Right atrium auricular region (tissue), 2 donors: ENCODE data around the gene SPAG5. TPM values are rescaled to one million over a fixed set of nuclear protein-coding genes. Genes with fewer than 3 reads are reported as not detected.

Experiments used
- DNase-seq: peaks from one replicate; pipeline ENCODE4 v3.0.0-alpha.2; 2019; ENCODE audit warnings: low spot score
- H3K27ac ChIP-seq, 2 donors: fragments of 200-600 bp; sonication (generic); 1 replicate in 1 of 2; 2 replicates in 1 of 2; pipeline ENCODE4 v1.5.1; 2016 to 2019
- H3K27me3 ChIP-seq, 2 donors: fragments of 200-600 bp; sonication (generic); one replicate each; pipeline versions ENCODE4 v1.5.1 to v1.6.0; 2017 to 2019
- H3K36me3 ChIP-seq: fragments of 200-600 bp; sonication (generic); one replicate; pipeline ENCODE4 v1.5.1; 2016
- H3K4me1 ChIP-seq, 2 donors: fragments of 200-600 bp; sonication (generic); one replicate each; pipeline versions ENCODE4 v1.5.1 to v1.6.0; 2017 to 2019
- H3K4me3 ChIP-seq, 2 donors: fragments of 200-600 bp; sonication (generic); 1 replicate in 1 of 2; 2 replicates in 1 of 2; pipeline ENCODE4 v1.5.1; 2017 to 2019; ENCODE audit warnings: mild to moderate bottlenecking in 1 of 2, moderate library complexity in 1 of 2
- H3K9me3 ChIP-seq, 2 donors: fragments of 200-600 bp; sonication (generic); one replicate each; pipeline ENCODE4 v1.5.1; 2019
- CTCF ChIP-seq, 2 donors: fragments of 200-600 bp; sonication (generic); IDR thresholded peaks; one replicate each; pipeline ENCODE4 v1.5.1; 2019; ENCODE audit warnings: antibody characterized with exemption in 2 of 2
- total RNA-seq, 2 donors: library from RNA; depleted of rRNA; stranded (reverse); fragments of >200 nt; gene quantifications; one replicate each; pipeline ENCODE4 v1.1.0, GENCODE V29; 2016

The SPAG5 gene
- total RNA-seq, 2 donors from 2014 or later, result 0.98 to 1.1 TPM

- Histone ChIP-seq H3K9me3 (no peaks in the 10 kb centered on the region), H3K4me1 (peaks cover 0 to 23% of the 10 kb centered on the region in 2 donors), H3K36me3 (peaks cover 12% of the 10 kb centered on the region), H3K4me3 (no peak overlapping the region), H3K27ac (no peak overlapping the region), H3K27me3 (no peaks in the 10 kb centered on the region)
- DNase-seq, result peak; percentile 73
- TF ChIP-seq CTCF (IDR thresholded peaks at IDR 0.05), result peak; percentile 85 to 89
Measured at GRCh38 chr17:28547623-28548416, 51.0 kb downstream of the SPAG5 start.

GRCh38 chr17:28547096-28547622, 51.7 kb downstream of the SPAG5 start:
- Histone ChIP-seq H3K4me1 (peaks cover 0 to 19% of the 10 kb centered on the region in 2 donors), H3K9me3 (no peaks in the 10 kb centered on the region), H3K27ac (no peak overlapping the region), H3K4me3 (no peak overlapping the region), H3K36me3 (peaks cover 12% of the 10 kb centered on the region), H3K27me3 (no peaks in the 10 kb centered on the region)
- DNase-seq, result no peak
- TF ChIP-seq CTCF (IDR thresholded peaks at IDR 0.05), result no peak

GRCh38 chr17:28545787-28546415, 52.9 kb downstream of the SPAG5 start:
- Histone ChIP-seq H3K9me3 (no peaks in the 10 kb centered on the region), H3K36me3 (peaks cover 12% of the 10 kb centered on the region), H3K27me3 (no peaks in the 10 kb centered on the region), H3K27ac (no peak overlapping the region), H3K4me1 (peaks cover 0 to 7% of the 10 kb centered on the region in 2 donors), H3K4me3 (no peak overlapping the region)
- TF ChIP-seq CTCF (IDR thresholded peaks at IDR 0.05), result no peak
- DNase-seq, result no peak

GRCh38 chr17:28545141-28545503, 53.7 kb downstream of the SPAG5 start:
- no peak for DNase-seq
- TF ChIP-seq CTCF (IDR thresholded peaks at IDR 0.05), result no peak
- Histone ChIP-seq H3K9me3 (no peaks in the 10 kb centered on the region), H3K36me3 (peaks cover 12% of the 10 kb centered on the region), H3K27me3 (no peaks in the 10 kb centered on the region), H3K4me3 (no peak overlapping the region), H3K4me1 (peaks cover 0 to 6% of the 10 kb centered on the region in 2 donors), H3K27ac (no peak overlapping the region)

GRCh38 chr17:28544402-28545140, 54.3 kb downstream of the SPAG5 start:
- TF ChIP-seq CTCF (IDR thresholded peaks at IDR 0.05), result no peak
- DNase-seq, result no peak
- Histone ChIP-seq H3K4me1 (peaks cover 0 to 1% of the 10 kb centered on the region in 2 donors), H3K36me3 (peaks cover 12% of the 10 kb centered on the region), H3K4me3 (no peak overlapping the region), H3K27ac (no peak overlapping the region), H3K9me3 (no peaks in the 10 kb centered on the region), H3K27me3 (no peaks in the 10 kb centered on the region)
